HG03520 (cell line): Measurements from ENCODE around the gene SMCO2.

Experiments
- ATAC-seq: cut with Tn5 transposase; IDR thresholded peaks from one replicate; pipeline ENCODE4 v1.9.1; 2021; ENCODE audit warnings: mild to moderate bottlenecking, moderate library complexity; ENCODE audit not compliant: unreplicated experiment

The SMCO2 gene

GRCh38 chr12:27451036-27451825, 4.7 kb downstream of the SMCO2 start:
- ATAC-seq: no peak

- no peak for ATAC-seq
Observed at GRCh38 chr12:27453421-27453820, 6.9 kb downstream of the SMCO2 start.

- ATAC-seq: no peak
Observed at GRCh38 chr12:27455589-27455988, 9.1 kb downstream of the SMCO2 start.

- no peak for ATAC-seq
Observed at GRCh38 chr12:27456618-27457017, 10.1 kb downstream of the SMCO2 start.

GRCh38 chr12:27460471-27460978, 14.0 kb downstream of the SMCO2 start:
- ATAC-seq: no peak

- ATAC-seq: no peak
Observed at GRCh38 chr12:27462151-27462694, 15.7 kb downstream of the SMCO2 start.

- ATAC-seq: no peak
Observed at GRCh38 chr12:27462851-27463250, 16.3 kb downstream of the SMCO2 start.

GRCh38 chr12:27463511-27464219, 17.1 kb downstream of the SMCO2 start:
- no peak for ATAC-seq

- ATAC-seq: no peak
Observed at GRCh38 chr12:27464220-27464554, 17.7 kb downstream of the SMCO2 start.

- ATAC-seq: peak; percentile 81
Observed at GRCh38 chr12:27467641-27468040, 21.1 kb downstream of the SMCO2 start.

- ATAC-seq: no peak
Observed at GRCh38 chr12:27468241-27468640, 21.7 kb downstream of the SMCO2 start.

- ATAC-seq: no peak
Observed at GRCh38 chr12:27469176-27469736, 22.7 kb downstream of the SMCO2 start.

GRCh38 chr12:27472604-27473003, 26.1 kb downstream of the SMCO2 start:
- ATAC-seq: no peak

- no peak for ATAC-seq
Observed at GRCh38 chr12:27474344-27474743, 27.8 kb downstream of the SMCO2 start.

- no peak for ATAC-seq
Observed at GRCh38 chr12:27477049-27477448, 30.5 kb downstream of the SMCO2 start.

- no peak for ATAC-seq
Observed at GRCh38 chr12:27478949-27479348, 32.4 kb downstream of the SMCO2 start.

- ATAC-seq: no peak
Observed at GRCh38 chr12:27480016-27480415, 33.5 kb downstream of the SMCO2 start.

GRCh38 chr12:27486961-27487360, 40.4 kb downstream of the SMCO2 start:
- no peak for ATAC-seq

- ATAC-seq: no peak
Observed at GRCh38 chr12:27488479-27488878, 41.9 kb downstream of the SMCO2 start.

- ATAC-seq: no peak
Observed at GRCh38 chr12:27491226-27491625, 44.7 kb downstream of the SMCO2 start.

- no peak for ATAC-seq
Observed at GRCh38 chr12:27493260-27493940, 46.9 kb downstream of the SMCO2 start.
